Measurements from ENCODE around the gene CSH1. TPM values are rescaled to one million over a fixed set of nuclear protein-coding genes. Genes with fewer than 3 reads are reported as not detected.

The CSH1 gene
- total and polyA plus RNA-seq, 2 experiments from 2014 or later: 0.68 TPM; not detected in 1

DNA sequence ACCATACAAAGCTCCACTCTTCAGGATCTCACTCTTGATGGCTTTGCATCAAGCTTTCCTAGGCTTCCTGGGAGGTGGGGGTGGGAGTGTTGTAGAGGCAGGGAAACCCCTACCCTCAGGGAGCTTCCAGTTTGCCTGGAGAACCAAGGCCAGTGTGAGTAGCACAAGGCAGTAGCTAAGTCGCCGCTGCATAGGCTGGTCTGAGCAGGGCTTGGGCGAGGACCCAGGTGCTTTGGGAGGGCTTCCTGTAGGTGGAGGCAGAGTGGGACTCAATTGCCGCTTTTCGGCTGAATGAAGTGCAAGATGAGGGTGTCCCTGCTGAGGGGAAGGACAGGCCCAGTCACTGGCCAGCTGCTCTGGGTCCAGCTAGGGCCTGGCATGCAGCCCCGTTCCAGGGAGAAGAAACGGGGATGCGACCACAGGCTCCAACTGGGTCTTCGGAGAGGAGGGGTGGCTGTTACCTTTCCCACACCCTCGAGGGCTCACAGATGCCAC lies 31.8 kb upstream of the CSH1 start:
- no peak for ATAC-seq
- Mint-ChIP-seq H3K9me3 (no peaks in the 10 kb centered on the region), H3K4me3 (no peak overlapping the region; the same call in 2 of the 3 replicates), H3K27ac (no peak overlapping the region), H3K4me1 (peaks cover 13% of the 10 kb centered on the region), H3K36me3 (ENCODE audit: low read depth) (no peaks in the 10 kb centered on the region), H3K27me3 (ENCODE audit: insufficient read depth, low read depth, poor library complexity) (peaks cover 4% of the 10 kb centered on the region)
- Histone ChIP-seq H3K36me3 (ENCODE audit: insufficient read depth) (no peaks in the 10 kb centered on the region), H3K27ac (ENCODE audit: low read depth) (no peak overlapping the region), H3F3A (replicated peaks; ENCODE audit: low read depth) (no peaks in the 10 kb centered on the region), H3K9me2 (ENCODE audit: insufficient read depth) (no peaks in the 10 kb centered on the region), H4K20me1 (replicated peaks; ENCODE audit: insufficient read depth) (no peaks in the 10 kb centered on the region), H3K4me3 (no peak overlapping the region), H3K27me3 (ENCODE audit: insufficient read depth) (no peaks in the 10 kb centered on the region), H2AFZ (peak overlapping the region; percentile 43; the same call in 1 of the 2 replicates), H3K79me2 (replicated peaks; ENCODE audit: insufficient read depth) (no peaks in the 10 kb centered on the region), H3K4me1 (ENCODE audit: insufficient read depth) (peaks cover 14% of the 10 kb centered on the region; the same call in 1 of the 2 replicates), H3K4me2 (no peak overlapping the region)
- TF ChIP-seq STAT1 (IDR thresholded peaks at IDR 0.05; ENCODE audit: unreplicated experiment): no peak
- TF ChIP-seq POLR2AphosphoS5 (IDR thresholded peaks at IDR 0.05; ENCODE audit: low read depth): no peak
- TF ChIP-seq ZNF462 (CRISPR knock-in tag; IDR thresholded peaks at IDR 0.05): no peak
- TF ChIP-seq REST (IDR thresholded peaks at IDR 0.05; ENCODE audit: unreplicated experiment): no peak
- TF ChIP-seq CTCF (conservative IDR thresholded peaks at IDR 0.05; ENCODE audit: low read depth in 2 of 2): no peak
- TF ChIP-seq JUNB (IDR thresholded peaks at IDR 0.05; ENCODE audit: unreplicated experiment): no peak
- TF ChIP-seq ETS1 (IDR thresholded peaks at IDR 0.05): no peak
- TF ChIP-seq EZH2phosphoT487 (IDR thresholded peaks at IDR 0.05; ENCODE audit: unreplicated experiment): no peak
- no peak for TF ChIP-seq EZH2 (IDR thresholded peaks at IDR 0.05; ENCODE audit: low read depth, unreplicated experiment)
- no peak for TF ChIP-seq CREB1 (CRISPR knock-in tag; IDR thresholded peaks at IDR 0.05; ENCODE audit: low read depth)
- no peak for TF ChIP-seq ZNF114 (CRISPR knock-in tag; IDR thresholded peaks at IDR 0.05)
- TF ChIP-seq ZNF331 (CRISPR knock-in tag; IDR thresholded peaks at IDR 0.05; ENCODE audit: low read depth): no peak
- no peak for TF ChIP-seq NANOG (IDR thresholded peaks at IDR 0.05; ENCODE audit: borderline replicate concordance)
- no peak for DNase-seq (ENCODE audit: low spot score)

Measured in GM23338 (cell line).